ENCODE measurements around the gene COX6B2. TPM values are rescaled to one million over a fixed set of nuclear protein-coding genes. Genes with fewer than 3 reads are reported as not detected.

The COX6B2 gene
- total RNA-seq, 4 donors from 2014 or later = 0.14 to 4.6 TPM; not detected in 2

GRCh38 chr19:55311397-55311796 lies 43.1 kb downstream of the COX6B2 start:
- TF ChIP-seq POLR2A (IDR thresholded peaks at IDR 0.05) (no peak), CTCF (IDR thresholded peaks at IDR 0.05) (no peak)
- no peaks in the 10 kb centered on the region for H3K9me3 ChIP-seq
- H3K4me3 ChIP-seq = no peak overlapping the region
- H3K27ac ChIP-seq = no peak overlapping the region
- intact Hi-C loops (cut with DNase I; ENCODE audit: low total_unique reads) = no loop called here
- H3K4me1 ChIP-seq = no peaks in the 10 kb centered on the region
- no peak for DNase-seq
- H3K36me3 ChIP-seq = no peaks in the 10 kb centered on the region
- H3K27me3 ChIP-seq = no peaks in the 10 kb centered on the region

GRCh38 chr19:55310498-55310897 lies 44.0 kb downstream of the COX6B2 start:
- intact Hi-C loops (cut with DNase I; ENCODE audit: low total_unique reads) = no loop called here
- H3K9me3 ChIP-seq = no peaks in the 10 kb centered on the region
- no peak for TF ChIP-seq CTCF (IDR thresholded peaks at IDR 0.05)
- TF ChIP-seq POLR2A (IDR thresholded peaks at IDR 0.05) = no peak
- no peak overlapping the region for H3K27ac ChIP-seq
- H3K4me1 ChIP-seq = no peaks in the 10 kb centered on the region
- DNase-seq = no peak
- H3K4me3 ChIP-seq = no peak overlapping the region
- H3K27me3 ChIP-seq = no peaks in the 10 kb centered on the region
- no peaks in the 10 kb centered on the region for H3K36me3 ChIP-seq

- TF ChIP-seq CTCF (IDR thresholded peaks at IDR 0.05) = no peak
- TF ChIP-seq POLR2A (IDR thresholded peaks at IDR 0.05) = no peak
- no peaks in the 10 kb centered on the region for H3K9me3 ChIP-seq
- intact Hi-C loops (cut with DNase I; ENCODE audit: low total_unique reads) = no loop called here
Measured at GRCh38 chr19:55309448-55309847, 45.1 kb downstream of the COX6B2 start.

GRCh38 chr19:55308281-55308680 lies 46.2 kb downstream of the COX6B2 start:
- Histone ChIP-seq H3K36me3 (no peaks in the 10 kb centered on the region), H3K4me3 (no peak overlapping the region), H3K27me3 (no peaks in the 10 kb centered on the region), H3K9me3 (no peaks in the 10 kb centered on the region), H3K27ac (no peak overlapping the region), H3K4me1 (no peaks in the 10 kb centered on the region)
- no peak for DNase-seq
- intact Hi-C loops (cut with DNase I; ENCODE audit: low total_unique reads) = no loop called here
- no peak for TF ChIP-seq CTCF (IDR thresholded peaks at IDR 0.05)
- TF ChIP-seq POLR2A (IDR thresholded peaks at IDR 0.05) = no peak

More at GRCh38 chr19:55309448-55309847, 45.1 kb downstream of the COX6B2 start:
- Histone ChIP-seq H3K4me3 (no peak overlapping the region), H3K27ac (no peak overlapping the region), H3K36me3 (no peaks in the 10 kb centered on the region), H3K4me1 (no peaks in the 10 kb centered on the region), H3K27me3 (no peaks in the 10 kb centered on the region)
- no peak for DNase-seq

GRCh38 chr19:55306712-55307111 lies 47.8 kb downstream of the COX6B2 start:
- Histone ChIP-seq H3K36me3 (no peaks in the 10 kb centered on the region), H3K4me3 (no peak overlapping the region), H3K9me3 (no peaks in the 10 kb centered on the region), H3K27me3 (no peaks in the 10 kb centered on the region), H3K27ac (no peak overlapping the region), H3K4me1 (peaks cover 0 to under 1% of the 10 kb centered on the region in 2 donors)
- intact Hi-C loops (cut with DNase I; ENCODE audit: low total_unique reads) = no loop called here
- no peak for TF ChIP-seq POLR2A (IDR thresholded peaks at IDR 0.05)
- TF ChIP-seq CTCF (IDR thresholded peaks at IDR 0.05) = no peak
- DNase-seq = no peak

Data from uterus (tissue), 4 donors.